ENCODE data around the gene PRSS33.

GRCh38 chr16:2808181-2808580, 20.8 kb upstream of the PRSS33 start:
- no peak for TF ChIP-seq CTCF (conservative IDR thresholded peaks at IDR 0.05; ENCODE audit: low read depth, low read length)
- TF ChIP-seq EZH2 (IDR thresholded peaks at IDR 0.05; ENCODE audit: borderline replicate concordance, low read depth, low read length, poor library complexity, severe bottlenecking) = no peak
